Psoas muscle (tissue), 8 donors: ENCODE results near the gene DPP9. TPM values are rescaled to one million over a fixed set of nuclear protein-coding genes. Genes with fewer than 3 reads are reported as not detected.
A peak's percentile ranks its signal among the peaks of the same experiment; 100 is the strongest.

ENCODE experiments used
- ATAC-seq, 4 donors: fragments of 200-7000 bp; cut with Tn5 transposase; one replicate each; pipeline ENCODE4 v1.9.1; 2020; ENCODE audit warnings: moderate library complexity in 3 of 4, mild to moderate bottlenecking in 2 of 4
- DNase-seq, 2 donors: peaks; one replicate each; pipeline ENCODE4 v3.0.0-alpha.2; 2020
- H3K27ac ChIP-seq: fragments of 200-600 bp; one replicate; pipeline ENCODE4 v1.8.0; 2022
- H3K27me3 ChIP-seq, 3 donors: fragments of 200-600 bp in 1 of 3; one replicate each; pipeline versions ENCODE4 v1.6.1 to v1.8.0; 2013 to 2022; ENCODE audit warnings: low read length in 2 of 3, mild to moderate bottlenecking in 2 of 3, moderate library complexity in 1 of 3; ENCODE audit not compliant: insufficient read depth in 3 of 3
- H3K36me3 ChIP-seq, 2 donors: fragments of 200-600 bp in 1 of 2; one replicate each; pipeline versions ENCODE4 v1.6.1 to v1.8.0; 2013 to 2022; ENCODE audit warnings: low read depth in 1 of 2, mild to moderate bottlenecking in 1 of 2, moderate library complexity in 1 of 2; ENCODE audit not compliant: insufficient read depth in 1 of 2
- H3K4me1 ChIP-seq: fragments of 200-600 bp; one replicate; pipeline ENCODE4 v1.8.0; 2022
- H3K4me3 ChIP-seq: fragments of 200-600 bp; one replicate; pipeline ENCODE4 v1.8.0; 2022; ENCODE audit warnings: mild to moderate bottlenecking
- H3K9me3 ChIP-seq: fragments of 200-600 bp; one replicate; pipeline ENCODE4 v1.8.0; 2022
- WGBS, 3 donors: extraction: QIAGEN DNeasy Blood & Tissue Kit; methylation state at CpG; one replicate each; pipeline versions ENCODE4 v1.1.6 to v1.1.7; 2013; 5-methylcytosine and 5-hydroxymethylcytosine counted together
- intact Hi-C, 2 donors: fragments of 100-400 bp; cut with DNase I; formaldehyde crosslinking; loops; one replicate each; pipeline versions ENCODE4 v1.11.0 to v1.14.2; 2022
- polyA plus RNA-seq, 3 donors: library from polyadenylated mRNA; stranded (reverse); fragments of 200-250 nt; gene quantifications; one replicate each; pipeline ENCODE4 v1.2.3, GENCODE V29; 2013
- total RNA-seq, 4 donors: library from RNA; stranded (reverse); fragmentation: NEBNext Ultra II Directional in 2 of 4; extraction: Animal tissue kit (Norgen Biotek cat#: 25700) in 2 of 4; gene quantifications; one replicate each; pipeline versions ENCODE4 v1.2.1 to v1.2.4, GENCODE V29; 2021 to 2023
- TF ChIP-seq, protein P1 (sequence below): fragments of 200-600 bp; IDR thresholded peaks from one replicate; pipeline ENCODE4 v1.8.0; 2022; ENCODE audit warnings: antibody characterized with exemption
- donor health status: healthy with polysubstance abuse.
- donor health status: DM: no; HTN: no; CAD: no; lungs with moderate emphysema.
- donor health status: Bipolar disorder and iron deficiency.
- donor health status: healthy.
- donor health status: DM: yes; HTN: yes; CAD: no.
- donor health status: DM: no; HTN: no; CAD: no.
- donor health status: DM: no; HTN: no; CAD: no.
- donor health status: DM: yes; HTN: yes; CAD: no.

The DPP9 gene
- total and polyA plus RNA-seq, 7 donors = 55.9 to 138 (median 90.3) TPM

DNA sequence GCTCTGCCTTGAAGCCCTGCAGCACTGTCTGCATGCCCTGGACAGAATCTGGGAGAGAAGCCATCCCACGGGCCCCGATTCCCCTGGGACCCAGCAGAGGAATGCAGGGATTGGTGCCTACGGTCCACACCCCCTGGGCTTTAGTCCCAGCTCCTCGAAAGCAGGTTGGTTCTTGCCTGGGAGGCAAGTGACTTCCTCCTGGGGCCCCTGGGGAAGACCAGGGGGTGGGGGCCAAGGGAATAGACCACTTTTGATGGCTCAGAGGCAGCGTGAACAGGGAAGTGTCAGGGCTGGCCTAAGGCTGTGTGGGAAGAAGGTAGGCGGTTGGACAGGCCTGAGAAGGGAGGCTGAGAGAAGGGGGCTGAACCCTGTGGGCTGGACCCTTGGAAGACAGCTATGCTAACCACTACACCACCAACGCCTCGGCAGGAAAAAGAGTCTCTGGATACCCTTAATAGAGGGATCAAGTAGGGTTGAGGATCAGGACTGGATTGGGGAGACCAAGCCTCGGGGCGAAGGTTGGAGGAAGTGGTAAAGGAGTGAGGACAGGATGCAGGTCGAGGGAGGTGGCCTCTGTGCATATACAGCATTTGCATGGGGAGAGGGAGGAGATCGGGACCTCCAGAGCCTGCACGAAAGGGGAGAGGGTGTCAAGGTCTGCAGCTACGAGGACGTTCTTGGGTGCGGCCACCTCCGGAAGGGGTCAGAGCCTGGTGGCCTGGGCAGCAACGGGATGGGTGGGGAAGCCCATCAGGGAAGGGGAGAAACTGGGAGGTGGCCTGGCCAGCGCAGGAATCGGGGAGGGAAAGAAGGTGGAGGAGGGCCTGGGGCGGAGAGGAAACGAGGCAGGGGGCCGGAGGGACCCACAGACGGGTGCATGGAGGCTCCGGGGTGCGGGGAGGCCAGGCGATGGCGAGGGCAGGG lies 709 bp downstream of the DPP9 start:
- H3K27me3 ChIP-seq = no peaks in the 10 kb centered on the region
- 0 to 1% (median 1%) methylated on average over 26 to 28 of the region's 28 CpGs for WGBS, 3 donors
- peaks cover 9 to 44% of the 10 kb centered on the region in 2 donors for H3K36me3 ChIP-seq
- no peaks in the 10 kb centered on the region for H3K9me3 ChIP-seq
- peaks cover 27% of the 10 kb centered on the region for H3K4me1 ChIP-seq
- H3K4me3 ChIP-seq = peak overlapping the region; percentile 97
- peak overlapping the region; percentile 96 for H3K27ac ChIP-seq
- DNase-seq (peak in 1 of 2 donors; percentile 78), ATAC-seq (peak in 3 of 4 donors; percentile 0 to 7 (median 5))
- intact Hi-C loops = loop anchor here in 1 of 2 donors (5.0 kb wide), 1 partner anchor 69 kb away; the partner anchor contains the start of gene FEM1A
- TF ChIP-seq, protein P1, sequence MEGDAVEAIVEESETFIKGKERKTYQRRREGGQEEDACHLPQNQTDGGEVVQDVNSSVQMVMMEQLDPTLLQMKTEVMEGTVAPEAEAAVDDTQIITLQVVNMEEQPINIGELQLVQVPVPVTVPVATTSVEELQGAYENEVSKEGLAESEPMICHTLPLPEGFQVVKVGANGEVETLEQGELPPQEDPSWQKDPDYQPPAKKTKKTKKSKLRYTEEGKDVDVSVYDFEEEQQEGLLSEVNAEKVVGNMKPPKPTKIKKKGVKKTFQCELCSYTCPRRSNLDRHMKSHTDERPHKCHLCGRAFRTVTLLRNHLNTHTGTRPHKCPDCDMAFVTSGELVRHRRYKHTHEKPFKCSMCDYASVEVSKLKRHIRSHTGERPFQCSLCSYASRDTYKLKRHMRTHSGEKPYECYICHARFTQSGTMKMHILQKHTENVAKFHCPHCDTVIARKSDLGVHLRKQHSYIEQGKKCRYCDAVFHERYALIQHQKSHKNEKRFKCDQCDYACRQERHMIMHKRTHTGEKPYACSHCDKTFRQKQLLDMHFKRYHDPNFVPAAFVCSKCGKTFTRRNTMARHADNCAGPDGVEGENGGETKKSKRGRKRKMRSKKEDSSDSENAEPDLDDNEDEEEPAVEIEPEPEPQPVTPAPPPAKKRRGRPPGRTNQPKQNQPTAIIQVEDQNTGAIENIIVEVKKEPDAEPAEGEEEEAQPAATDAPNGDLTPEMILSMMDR = no peak

DNA sequence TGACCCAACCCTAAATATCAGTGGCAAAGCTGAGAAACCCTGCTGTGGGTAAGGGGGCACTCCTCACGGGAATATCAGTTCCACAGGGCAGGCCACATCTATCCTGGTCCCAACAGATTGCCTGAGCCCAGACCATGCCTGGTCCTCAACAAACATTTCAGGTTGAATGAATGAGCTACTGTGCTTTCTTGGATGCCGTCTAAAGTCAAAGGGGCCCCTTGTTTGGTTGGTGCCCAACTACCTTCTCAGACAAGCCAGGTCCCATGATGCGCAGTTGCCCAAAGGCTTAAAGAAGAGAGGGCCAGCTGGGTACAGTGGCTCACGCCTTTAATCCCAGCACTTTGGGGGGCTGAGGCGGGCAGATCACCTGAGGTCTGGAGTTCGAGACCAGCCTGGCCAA lies 2.4 kb downstream of the DPP9 start:
- DNase-seq = no peak
- intact Hi-C loops = loop anchor here in 1 of 2 donors (5.0 kb wide), 1 partner anchor 71 kb away; the partner anchor contains the start of gene FEM1A

DNA sequence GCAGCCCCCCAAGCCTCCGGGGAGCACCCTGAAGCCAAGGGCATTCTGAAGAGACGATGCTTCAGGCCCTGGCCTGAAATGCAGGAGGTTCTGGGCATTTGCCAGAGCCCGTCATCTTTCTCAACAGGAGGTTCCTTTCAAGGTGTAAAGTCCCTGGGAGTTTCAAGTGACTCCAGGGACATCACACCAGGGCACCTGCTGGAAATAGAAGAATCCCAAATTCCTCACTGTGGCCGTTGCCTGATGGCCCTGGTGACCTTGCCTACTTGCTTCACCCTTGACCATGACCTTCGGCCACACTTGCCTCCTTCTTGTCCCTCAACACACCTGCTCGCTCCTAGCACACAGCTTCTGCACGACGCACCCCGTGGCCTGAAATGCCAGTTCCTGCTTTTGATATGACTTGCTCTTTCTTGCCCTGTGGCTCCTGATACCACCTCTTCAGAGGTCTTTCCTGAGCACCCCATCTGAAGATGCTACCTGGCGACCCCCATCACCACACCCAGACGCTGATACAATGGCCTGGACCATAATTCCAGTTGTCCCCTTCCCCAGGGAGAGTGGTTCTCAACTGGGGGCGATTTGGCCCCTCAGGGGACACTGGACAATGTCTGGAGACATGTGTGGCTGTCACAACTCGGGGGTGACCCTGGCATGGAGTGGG lies 3.5 kb downstream of the DPP9 start:
- DNase-seq (no peak), ATAC-seq (no peak)
- no peak overlapping the region for H3K27ac ChIP-seq
- H3K4me3 ChIP-seq = no peak overlapping the region
- peaks cover 27% of the 10 kb centered on the region for H3K4me1 ChIP-seq
- no peaks in the 10 kb centered on the region for H3K27me3 ChIP-seq
- TF ChIP-seq, protein P1 = no peak
- intact Hi-C loops = loop anchor here in 1 of 2 donors (5.0 kb wide), 1 partner anchor 72 kb away; the partner anchor contains the start of gene FEM1A
- H3K9me3 ChIP-seq = no peaks in the 10 kb centered on the region
- peaks cover 9 to 68% of the 10 kb centered on the region in 2 donors for H3K36me3 ChIP-seq
- WGBS, 3 donors = 68 to 78% (median 74%) methylated on average over 13 of the region's 13 CpGs

More for the DNA sequence above, 2.4 kb downstream of the DPP9 start:
- Histone ChIP-seq H3K9me3 (no peaks in the 10 kb centered on the region), H3K4me1 (peaks cover 27% of the 10 kb centered on the region), H3K36me3 (peaks cover 9 to 59% of the 10 kb centered on the region in 2 donors), H3K27ac (peak overlapping the region; percentile 96), H3K4me3 (peak overlapping the region; percentile 97), H3K27me3 (no peaks in the 10 kb centered on the region)
- TF ChIP-seq, protein P1 = no peak
- ATAC-seq = no peak
- 84 to 92% (median 89%) methylated on average over 6 of the region's 6 CpGs for WGBS, 3 donors

DNA sequence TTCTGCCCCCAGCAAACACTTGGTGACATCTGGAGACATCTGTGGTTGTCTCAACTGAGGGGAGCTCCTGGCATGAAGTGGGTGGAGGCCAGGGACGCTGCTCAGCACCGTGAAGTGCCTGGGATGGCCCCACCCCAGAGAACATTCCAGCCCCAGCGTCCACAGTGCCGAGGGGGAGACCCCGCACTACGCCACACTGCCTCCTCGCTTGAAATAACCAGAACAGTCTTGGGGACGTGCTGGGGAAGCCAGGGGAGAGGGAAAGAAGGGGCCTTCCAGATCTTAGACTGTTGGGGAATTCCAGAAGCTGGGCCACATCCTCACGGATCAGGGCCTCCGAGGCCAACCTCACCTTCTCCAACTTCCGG lies 4.2 kb downstream of the DPP9 start:
- no peak overlapping the region for H3K27ac ChIP-seq
- peaks cover 25% of the 10 kb centered on the region for H3K4me1 ChIP-seq
- H3K9me3 ChIP-seq = no peaks in the 10 kb centered on the region
- DNase-seq (no peak), ATAC-seq (no peak)
- TF ChIP-seq, protein P1 = no peak
- WGBS, 3 donors = 77 to 81% (median 78%) methylated on average over 9 to 11 of the region's 11 CpGs
- no peaks in the 10 kb centered on the region for H3K27me3 ChIP-seq
- intact Hi-C loops = no loop called here
- peaks cover 9 to 71% of the 10 kb centered on the region in 2 donors for H3K36me3 ChIP-seq
- H3K4me3 ChIP-seq = no peak overlapping the region
